Inferior parietal cortex (tissue), 1 donor: Measurements from ENCODE around the gene PRPS2.

Experiments used
- DNase-seq: peaks from one replicate; pipeline ENCODE4 v3.0.0-alpha.2; 2016; ENCODE audit errors: extremely low spot score

The PRPS2 gene

DNA sequence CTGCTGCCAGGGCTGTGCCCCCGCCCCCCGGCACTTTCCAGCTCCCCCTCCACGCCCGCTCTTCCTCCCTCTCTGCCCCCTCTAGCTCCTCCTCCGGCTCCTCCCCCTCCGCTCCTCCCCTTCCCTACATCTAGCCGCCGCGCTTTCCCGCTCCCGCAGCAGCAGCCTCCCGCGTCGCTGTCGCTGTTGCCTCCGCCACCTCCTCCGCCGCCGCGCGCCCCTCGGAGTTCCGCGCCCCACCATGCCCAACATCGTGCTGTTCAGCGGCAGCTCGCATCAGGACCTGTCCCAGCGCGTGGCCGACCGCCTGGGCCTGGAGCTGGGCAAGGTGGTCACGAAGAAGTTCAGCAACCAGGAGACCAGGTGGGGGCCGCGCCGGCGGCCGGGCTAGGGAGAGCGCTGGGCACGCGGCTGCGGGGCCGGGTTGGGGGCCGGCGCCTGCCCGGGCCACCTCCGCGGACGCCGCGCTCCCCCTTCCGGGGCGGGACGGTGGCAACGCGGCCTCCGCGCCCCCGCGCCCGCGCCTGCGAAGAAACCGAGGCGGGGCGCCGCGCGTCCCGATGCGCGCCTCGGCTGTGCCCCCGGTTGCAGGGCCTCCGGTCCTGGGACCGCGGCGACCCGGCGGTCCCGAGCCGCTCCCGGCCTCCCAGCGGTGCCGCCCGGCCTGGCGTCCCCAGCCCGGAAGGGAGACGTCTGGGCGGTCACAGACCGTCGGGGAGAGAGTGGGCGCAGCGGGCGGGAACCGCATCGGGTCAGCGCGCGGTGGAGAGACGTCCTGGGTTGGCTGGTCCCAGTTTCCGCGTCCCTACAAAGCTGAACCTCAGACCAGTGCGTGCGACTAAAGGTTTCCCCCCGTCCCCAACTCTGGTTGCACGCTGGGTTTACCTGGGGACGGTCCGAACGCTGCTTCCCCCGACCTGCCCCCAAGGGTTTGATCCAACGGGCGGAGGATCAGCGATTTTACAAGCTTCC is at the start of gene PRPS2:
Gene PRPS2, plus strand, starts transcription at position 156 of the 972 bp plus-strand sequence. Its CDS starts 86 bp downstream, at position 242.
- no peak for DNase-seq

GRCh38 chrX:12741416-12741815 is 49.8 kb upstream of the PRPS2 start:
- no peak for DNase-seq

- DNase-seq, result no peak
Observed at GRCh38 chrX:12747433-12747832, 43.8 kb upstream of the PRPS2 start.

GRCh38 chrX:12751887-12752286 is 39.3 kb upstream of the PRPS2 start:
- DNase-seq, result no peak

DNA sequence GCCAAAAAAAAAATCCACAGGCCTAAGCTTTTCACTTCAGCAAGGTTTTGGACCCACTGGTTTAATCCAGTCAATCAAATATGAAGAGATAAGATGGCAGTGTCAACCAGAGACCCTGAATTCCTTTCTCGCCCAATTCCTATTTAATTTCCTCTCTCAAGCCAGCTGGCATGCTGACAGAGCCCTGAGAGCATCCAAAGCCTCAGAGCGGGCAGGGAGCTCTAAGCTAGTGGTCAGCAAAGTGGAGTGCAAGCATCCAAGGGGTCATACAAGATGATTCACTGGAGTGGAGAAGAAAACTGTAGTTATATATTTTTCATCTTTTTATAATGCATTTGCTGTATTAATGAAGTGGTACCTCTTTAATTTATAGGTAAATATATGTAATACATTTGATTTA is 37.8 kb upstream of the PRPS2 start:
- no peak for DNase-seq

GRCh38 chrX:12758291-12758690 is 32.9 kb upstream of the PRPS2 start:
- no peak for DNase-seq

DNA sequence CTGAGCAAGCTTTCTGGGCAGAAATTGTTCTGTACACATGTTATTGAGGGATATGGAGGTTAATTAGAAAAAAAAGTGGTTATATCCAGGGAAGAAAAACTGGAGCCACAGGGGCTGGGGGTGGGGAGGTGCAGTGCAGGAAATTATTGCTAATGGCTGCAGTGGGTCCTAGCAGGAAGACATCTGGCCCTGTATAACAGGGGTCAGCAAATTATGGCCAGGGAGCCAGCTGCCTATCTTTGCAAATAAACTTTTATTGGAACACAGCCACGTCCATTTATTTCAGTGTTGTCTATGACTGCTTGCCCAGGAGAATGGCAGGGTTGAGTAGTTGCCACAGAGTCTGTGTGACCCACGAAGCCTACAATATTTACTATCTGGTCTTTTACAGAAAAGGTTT is 23.4 kb upstream of the PRPS2 start:
- no peak for DNase-seq

DNA sequence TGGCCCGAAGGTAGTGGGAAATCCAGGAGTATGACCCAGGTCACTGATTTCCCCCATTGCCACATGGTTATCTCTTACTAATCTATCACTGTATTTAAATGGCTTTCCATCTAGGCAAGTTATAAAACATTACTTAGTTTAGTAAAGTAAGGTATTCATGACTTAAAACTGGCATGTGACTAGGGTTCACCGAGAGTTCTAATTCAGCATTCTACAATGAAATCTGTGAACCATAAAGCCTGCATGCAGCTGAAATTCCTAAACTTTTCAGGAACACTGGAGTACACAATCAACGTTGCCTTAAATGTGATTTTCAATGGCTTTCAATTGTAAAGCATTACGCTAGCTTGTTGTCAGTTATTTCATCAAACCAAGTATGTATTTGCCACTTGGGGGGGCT is 22.7 kb upstream of the PRPS2 start:
- no peak for DNase-seq

DNA sequence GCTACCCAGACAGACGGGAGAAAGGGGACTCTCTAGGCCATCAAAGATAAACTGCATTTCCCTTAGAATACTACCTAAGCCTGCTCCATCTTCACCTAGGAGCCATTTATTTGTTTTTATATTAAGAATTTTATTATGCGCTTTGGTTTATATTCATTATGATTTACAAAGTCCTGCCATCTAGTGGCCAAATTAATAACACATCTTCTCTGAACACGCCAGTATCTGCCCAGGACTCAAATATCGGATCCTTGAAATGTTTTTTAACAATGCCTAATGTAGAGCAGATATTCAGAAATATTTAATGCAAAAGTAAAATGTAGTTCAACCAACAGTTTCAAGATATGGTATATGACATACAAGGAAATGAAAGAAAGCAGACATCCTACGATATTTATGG is 20.8 kb upstream of the PRPS2 start:
- peak; percentile 60 for DNase-seq

- no peak for DNase-seq
Observed at GRCh38 chrX:12771445-12772069, 19.7 kb upstream of the PRPS2 start.

- DNase-seq, result no peak
Observed at GRCh38 chrX:12777670-12778069, 13.5 kb upstream of the PRPS2 start.

DNA sequence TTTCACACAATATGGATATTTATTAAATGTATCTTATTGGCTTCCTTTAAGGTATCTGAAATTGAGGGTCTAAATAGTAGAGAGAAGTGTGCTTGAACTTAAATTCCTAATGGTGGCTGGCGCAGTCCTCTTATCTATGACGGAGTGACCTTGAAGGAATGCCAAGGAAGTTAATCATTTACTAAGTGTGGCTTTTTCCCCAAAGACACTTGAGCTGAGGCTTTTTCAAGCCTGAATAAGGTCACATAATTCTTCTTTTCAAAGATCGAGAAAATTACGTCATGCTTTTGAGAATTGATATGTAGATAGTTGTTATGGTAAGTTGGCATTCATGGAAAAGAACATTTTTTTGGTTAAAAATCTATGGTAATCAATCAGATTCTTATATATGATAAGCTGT is 11.7 kb upstream of the PRPS2 start:
- DNase-seq, result no peak

- DNase-seq, result no peak
Observed at GRCh38 chrX:12788645-12789044, 2.6 kb upstream of the PRPS2 start.

GRCh38 chrX:12789976-12790375 is 1.2 kb upstream of the PRPS2 start:
- no peak for DNase-seq

DNA sequence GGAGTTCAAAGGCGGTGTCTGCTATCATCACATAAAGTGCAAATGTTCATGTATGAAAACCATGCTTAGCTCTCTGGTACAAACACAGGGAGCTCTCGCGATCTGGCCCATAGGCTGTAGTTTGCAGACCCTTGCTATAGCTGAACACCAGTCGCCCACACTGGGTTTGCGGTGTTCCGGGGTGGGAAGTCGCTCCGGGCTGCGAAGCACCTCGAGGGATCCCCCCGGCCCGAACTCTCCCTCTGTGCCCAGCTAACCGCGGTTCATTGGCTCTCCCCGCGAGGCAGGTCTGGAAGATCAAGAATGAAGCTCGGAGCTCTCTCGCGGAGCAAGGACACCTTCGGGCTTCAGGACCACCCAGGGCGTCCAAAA is 341 bp upstream of the PRPS2 start:
- DNase-seq, result no peak

DNA sequence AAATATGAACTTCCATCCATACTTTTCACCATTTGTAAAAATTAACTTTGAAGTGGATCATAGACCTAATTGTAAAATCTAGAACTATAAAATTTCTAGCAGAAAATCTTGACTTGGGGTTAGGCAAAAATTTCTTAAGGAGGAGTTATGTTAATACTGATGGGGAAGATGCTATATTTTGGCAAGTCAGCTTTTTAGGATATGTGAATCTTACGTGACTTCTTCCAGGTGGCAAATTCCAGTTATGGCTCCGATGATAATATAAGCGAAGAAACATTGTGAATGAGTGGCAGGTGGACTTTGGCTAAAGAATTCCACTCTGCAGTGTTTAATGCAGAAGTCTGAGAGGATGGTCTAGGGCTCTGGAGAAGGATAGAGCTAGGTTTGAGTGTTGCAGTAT is 1.5 kb downstream of the PRPS2 start:
- no peak for DNase-seq

- no peak for DNase-seq
Observed at GRCh38 chrX:12794654-12795053, 3.4 kb downstream of the PRPS2 start.

- DNase-seq, result no peak
Observed at GRCh38 chrX:12798601-12799000, 7.4 kb downstream of the PRPS2 start.

DNA sequence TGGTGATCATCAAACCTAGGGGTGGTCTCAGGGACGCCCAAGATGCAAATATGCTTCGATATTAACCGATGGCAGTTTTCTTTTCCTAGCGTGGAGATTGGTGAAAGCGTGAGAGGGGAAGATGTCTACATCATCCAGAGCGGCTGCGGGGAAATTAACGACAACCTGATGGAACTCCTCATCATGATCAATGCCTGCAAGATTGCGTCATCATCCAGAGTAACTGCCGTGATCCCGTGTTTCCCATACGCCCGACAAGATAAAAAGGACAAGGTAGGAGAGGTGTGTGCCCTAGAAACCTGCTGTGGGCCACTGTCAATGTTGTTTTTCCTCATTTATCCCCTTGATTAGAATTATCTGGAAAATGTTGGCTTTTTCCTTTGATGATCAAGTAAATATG is 7.9 kb downstream of the PRPS2 start:
- DNase-seq, result no peak

DNA sequence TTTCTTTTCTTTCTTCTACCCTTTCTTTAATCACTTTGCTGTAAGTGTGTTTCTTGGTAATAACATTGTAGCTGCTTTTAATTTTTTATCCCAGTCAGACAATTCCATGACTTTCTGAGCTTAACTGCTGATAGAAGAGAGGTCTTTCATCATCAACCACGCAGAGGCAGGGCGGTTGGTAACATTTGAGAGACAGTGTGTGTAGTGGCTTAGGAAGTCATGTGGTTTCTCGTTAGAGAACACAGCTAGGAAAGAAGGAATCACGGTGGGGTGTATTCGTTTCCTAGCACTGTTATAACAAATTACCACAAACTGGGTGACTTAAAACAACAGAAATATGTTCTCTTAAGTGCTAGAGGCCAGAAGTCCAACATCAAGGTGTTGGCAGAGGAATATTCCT is 11.5 kb downstream of the PRPS2 start:
- no peak for DNase-seq

DNA sequence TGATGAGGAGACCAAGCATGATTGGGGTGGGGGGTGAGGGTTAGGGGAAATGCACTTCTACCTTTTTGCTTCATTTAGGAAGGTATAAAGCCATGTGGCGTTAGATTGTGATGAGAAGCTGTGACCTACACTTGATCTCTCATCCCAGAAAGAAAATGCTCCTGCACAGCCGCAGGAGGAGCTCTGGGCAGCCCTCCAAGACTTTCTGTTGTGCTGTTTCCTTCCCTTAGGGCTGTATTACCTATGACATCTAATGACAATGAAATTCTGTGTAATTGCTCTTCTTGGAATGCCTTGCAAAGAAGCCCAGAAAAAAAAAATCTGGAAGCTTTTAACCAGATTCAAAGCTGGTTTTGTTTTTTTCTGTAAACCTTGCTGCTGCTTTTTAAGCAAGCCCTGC is 13.4 kb downstream of the PRPS2 start:
- no peak for DNase-seq

GRCh38 chrX:12805333-12805732 is 14.1 kb downstream of the PRPS2 start:
- DNase-seq, result no peak

- DNase-seq, result no peak
Observed at GRCh38 chrX:12811658-12812057, 20.4 kb downstream of the PRPS2 start.
